Endothelial cell of umbilical vein (primary cell): Measurements from ENCODE around the gene ASIC1. TPM values are rescaled to one million over a fixed set of nuclear protein-coding genes. Genes with fewer than 3 reads are reported as not detected.

Experiments
- BruUV-seq: library from RNA; stranded (reverse); fragments of 400-500 nt; replicated peaks from 2 replicates; lab custom pipeline; 2021; lab: Mats Ljungman, UMichigan
- CTCF ChIA-PET: fragments of 300-600, 350-600 bp; sonication (Branson Sonifier 250); formaldehyde crosslinking; loops from one replicate; lab custom pipeline; 2021; ENCODE audit warnings: antibody characterized with exemption, inconsistent platforms; lab: Charles Lee
- POLR2A ChIA-PET: fragments of 300-600, 350-600 bp; sonication (Branson Sonifier 250); formaldehyde crosslinking; loops from one replicate; lab custom pipeline; 2021; ENCODE audit warnings: antibody characterized with exemption, inconsistent platforms; lab: Charles Lee
- DNase-seq: peaks from one replicate; pipeline ENCODE4 v3.0.0-alpha.2; 2011; ENCODE audit warnings: low read depth, low spot score
- FAIRE-seq: peaks from 2 replicates; lab custom pipeline; 2011; peaks lifted over from hg19 to GRCh38; lab: Jason Lieb, UNC
- H2AFZ ChIP-seq: 2 replicates; pipeline ENCODE4 v1.6.0; 2012; ENCODE audit warnings: low read depth, low read length, control low read depth, inconsistent platforms
- H3K27ac ChIP-seq: 2 replicates; pipeline ENCODE4 v1.5.1; 2011; ENCODE audit warnings: low read depth, mild to moderate bottlenecking, control low read depth, low read length, moderate library complexity; ENCODE audit not compliant: insufficient read depth
- H3K27me3 ChIP-seq, 2 experiments: 2 replicates each; pipeline versions ENCODE4 v1.6.0 to v1.6.1; 2011; ENCODE audit warnings: low read length in 2 of 2, mixed read lengths in 1 of 2; ENCODE audit not compliant: control insufficient read depth in 2 of 2, insufficient read depth in 2 of 2
- H3K36me3 ChIP-seq, 2 experiments: 2 replicates in 1 of 2; 3 replicates in 1 of 2; pipeline ENCODE4 v1.5.1; 2011; ENCODE audit warnings: low read length in 2 of 2, mild to moderate bottlenecking in 1 of 2, moderate library complexity in 1 of 2; ENCODE audit not compliant: control insufficient read depth in 2 of 2, insufficient read depth in 2 of 2; ENCODE audit errors: extremely low read depth in 1 of 2
- H3K4me1 ChIP-seq: 3 replicates; pipeline ENCODE4 v1.5.1; 2011; ENCODE audit warnings: mild to moderate bottlenecking, low read length; ENCODE audit not compliant: control insufficient read depth, insufficient read depth; ENCODE audit errors: extremely low read depth
- H3K4me2 ChIP-seq: 2 replicates; pipeline ENCODE4 v1.6.1; 2011; ENCODE audit warnings: low read length, control low read depth, mixed read lengths; ENCODE audit not compliant: insufficient read depth
- H3K4me3 ChIP-seq, 3 experiments: fragments of 200-600 bp in 1 of 3; sonication (generic), shearing (Covaris generic) in 1 of 3; replicated peaks in 1 of 3; 2 replicates each; pipeline ENCODE4 v1.5.1; 2011 to 2016; ENCODE audit warnings: control low read depth in 3 of 3, low read length in 3 of 3, mild to moderate bottlenecking in 2 of 3, inconsistent platforms in 1 of 3, low read depth in 1 of 3, moderate library complexity in 1 of 3; ENCODE audit not compliant: insufficient read depth in 1 of 3
- H3K79me2 ChIP-seq: 2 replicates; pipeline ENCODE4 v1.6.0; 2012; ENCODE audit warnings: low read length, inconsistent platforms; ENCODE audit not compliant: control insufficient read depth, insufficient read depth
- H3K9ac ChIP-seq: replicated peaks from 2 replicates; pipeline ENCODE3; 2011; ENCODE audit warnings: low read length, control low read depth; ENCODE audit not compliant: insufficient read depth; ENCODE audit errors: extremely low read depth
- H3K9me1 ChIP-seq: replicated peaks from 3 replicates; pipeline ENCODE4 v1.6.0; 2011; ENCODE audit warnings: mild to moderate bottlenecking, low read length; ENCODE audit not compliant: control insufficient read depth, insufficient read depth; ENCODE audit errors: extremely low read depth
- H3K9me3 ChIP-seq: replicated peaks from 2 replicates; pipeline ENCODE4 v1.5.1; 2012; ENCODE audit warnings: low read length, inconsistent platforms; ENCODE audit not compliant: control insufficient read depth, insufficient read depth
- H4K20me1 ChIP-seq: replicated peaks from 2 replicates; pipeline ENCODE3; 2011; ENCODE audit warnings: mild to moderate bottlenecking, low read length; ENCODE audit not compliant: control insufficient read depth, insufficient read depth; ENCODE audit errors: extremely low read depth
- EZH2 ChIP-seq: IDR thresholded peaks from 2 replicates; pipeline ENCODE4 v1.6.1; 2012; ENCODE audit warnings: borderline replicate concordance, low read depth, mild to moderate bottlenecking, moderate library complexity, low read length, inconsistent platforms; ENCODE audit not compliant: severe bottlenecking
- FOS ChIP-seq: IDR thresholded peaks from 2 replicates; pipeline ENCODE4 v1.6.1; 2011; ENCODE audit warnings: mild to moderate bottlenecking, low read length, moderate library complexity, borderline replicate concordance; ENCODE audit not compliant: insufficient read depth
- GATA2 ChIP-seq: IDR thresholded peaks from 2 replicates; pipeline ENCODE4 v1.7.0; 2011; ENCODE audit warnings: low read depth, mild to moderate bottlenecking, moderate library complexity, mixed read lengths, low read length; ENCODE audit not compliant: insufficient read length, insufficient read depth
- JUN ChIP-seq: IDR thresholded peaks from 2 replicates; pipeline ENCODE4 v1.6.1; 2011; ENCODE audit warnings: borderline replicate concordance, low read depth; ENCODE audit not compliant: insufficient read length, insufficient read depth
- MAX ChIP-seq: IDR thresholded peaks from 2 replicates; pipeline ENCODE4 v1.6.1; 2011; ENCODE audit not compliant: insufficient read depth, insufficient read length
- MYC ChIP-seq: IDR thresholded peaks from one replicate; pipeline ENCODE4 v1.6.1; 2011; ENCODE audit warnings: mild to moderate bottlenecking, low read depth, low read length
- POLR2A ChIP-seq: IDR thresholded peaks from 2 replicates; pipeline ENCODE4 v1.6.1; 2012; ENCODE audit warnings: low read depth, mild to moderate bottlenecking, control low read depth, low read length
- POLR2AphosphoS5 ChIP-seq: IDR thresholded peaks from 2 replicates; pipeline ENCODE4 v1.6.1; 2012; ENCODE audit warnings: low read depth, mild to moderate bottlenecking, control low read depth, low read length, moderate library complexity; ENCODE audit not compliant: insufficient read depth
- dilution Hi-C: fragments of 300-500 bp; cut with MboI; formaldehyde crosslinking; loops from one replicate; pipeline ENCODE4 v1.15.0; 2019; ENCODE audit warnings: low sequenced_read_pairs; ENCODE audit not compliant: extremely low pct_ligation_motif_present
- intact Hi-C: fragments of 100-400 bp; cut with micrococcal nuclease; formaldehyde crosslinking; loops from one replicate; pipeline ENCODE4 v1.10.0; 2022
- polyA plus RNA-seq, 4 experiments: library from polyadenylated mRNA; depleted of rRNA in 3 of 4; stranded (reverse) in 3 of 4; unstranded in 1 of 4; fragments of >200 nt; gene quantifications; 2 replicates each; pipeline versions ENCODE4 v1.2.1 to v1.2.3, GENCODE V29; 2011 to 2012; ENCODE audit warnings: missing spikeins in 1 of 4
- total RNA-seq: library from RNA; stranded (reverse); gene quantifications from 2 replicates; pipeline ENCODE4 v1.2.3, GENCODE V29; 2021

The ASIC1 gene
- total and polyA plus RNA-seq, 2 donors (not counting 3 experiments of a cell fraction or from before 2014, with no cell fraction given): 0.53 to 0.66 TPM

GRCh38 chr12:50024805-50025186 lies 32.6 kb upstream of the ASIC1 start:
- H2AFZ ChIP-seq: peak overlapping the region; percentile 73
- peak; percentile 23 for DNase-seq
- no TSS peak for BruUV-seq

GRCh38 chr12:50025187-50026059 lies 32.0 kb upstream of the ASIC1 start, which contains the start of gene RACGAP1:
Gene RACGAP1 (minus strand): TSS chr12:50025494. CDS start chr12:50016715, 8,779 bp downstream.
- Histone ChIP-seq H3K4me1 (peaks cover 10% of the 10 kb centered on the region), H3K4me2 (peak within 1 kb of the TSS; percentile 61), H3K79me2 (peaks cover 46% of the 10 kb centered on the region), H3K27me3 (peaks cover 14 to 17% of the 10 kb centered on the region in 2 experiments), H3K27ac (peak within 1 kb of the TSS; percentile 16), H3K4me3 (peak within 1 kb of the TSS; percentile 40 to 98 (median 64)), H3K9me1 (no peaks in the 10 kb centered on the region), H2AFZ (peak within 1 kb of the TSS; percentile 73), H3K36me3 (no peaks in the 10 kb centered on the region), H3K9ac (peak within 1 kb of the TSS; percentile 31), H3K9me3 (no peaks in the 10 kb centered on the region), H4K20me1 (no peaks in the 10 kb centered on the region)
- ChIA-PET CTCF (interaction anchor here (0.8 to 3.3 kb wide), 13 partner anchors 9 to 156 kb away, joined by 3 to 18 read pairs (median 6); partner anchors contain the start of gene SMARCD1), POLR2A (interaction anchor here (0.6 kb wide), 1 partner anchor 59 kb away, joined by 3 read pairs; the partner anchor contains the start of gene SMARCD1)
- no peak for TF ChIP-seq GATA2
- peak; percentile 62 for TF ChIP-seq POLR2AphosphoS5
- TF ChIP-seq MAX: peak; percentile 73
- peak; percentile 31 for TF ChIP-seq POLR2A
- BruUV-seq: no TSS peak
- FAIRE-seq (peak; percentile 97), DNase-seq (peak; percentile 99)
- intact Hi-C loops (no loop called here), dilution Hi-C loops (no loop called here)

More at GRCh38 chr12:50024805-50025186, 32.6 kb upstream of the ASIC1 start:
- peaks cover 10% of the 10 kb centered on the region for H3K4me1 ChIP-seq
- FAIRE-seq: no peak
- intact Hi-C loops: no loop called here
- dilution Hi-C loops: no loop called here
- no peaks in the 10 kb centered on the region for H3K9me3 ChIP-seq
- H4K20me1 ChIP-seq: no peaks in the 10 kb centered on the region
- TF ChIP-seq JUN: no peak
- TF ChIP-seq GATA2: no peak
- TF ChIP-seq MYC: no peak
- no peak for TF ChIP-seq FOS
- TF ChIP-seq EZH2: no peak
- H3K36me3 ChIP-seq: no peaks in the 10 kb centered on the region
- H3K27ac ChIP-seq: peak overlapping the region; percentile 16
- ChIA-PET POLR2A (interaction anchor here (0.6 kb wide), 1 partner anchor 60 kb away, joined by 3 read pairs; the partner anchor contains the start of gene SMARCD1), CTCF (interaction anchor here (0.8 to 3.3 kb wide), 12 partner anchors 8 to 60 kb away, joined by 4 to 18 read pairs (median 6); partner anchors contain the start of gene SMARCD1)
- H3K9ac ChIP-seq: peak overlapping the region; percentile 31
- peak overlapping the region; percentile 40 to 98 (median 64) for H3K4me3 ChIP-seq
- no peaks in the 10 kb centered on the region for H3K9me1 ChIP-seq
- H3K4me2 ChIP-seq: peak overlapping the region; percentile 54
- H3K79me2 ChIP-seq: peaks cover 52% of the 10 kb centered on the region
- peaks cover 11 to 17% of the 10 kb centered on the region in 2 experiments for H3K27me3 ChIP-seq
